H1 (cell line): ENCODE results near the gene HCAR1.

Experiments used
- BACH1 ChIP-seq: IDR thresholded peaks from 2 replicates; pipeline ENCODE4 v1.6.1; 2012; ENCODE audit warnings: low read length, improper control_type of control experiment
- CTCF ChIP-seq, 3 experiments: IDR thresholded peaks; 1 replicate in 2 of 3; 2 replicates in 1 of 3; pipeline versions ENCODE4 v1.5.1 to v1.6.1; 2011; ENCODE audit warnings: low read length in 3 of 3, mild to moderate bottlenecking in 3 of 3, inconsistent platforms in 2 of 3, low read depth in 1 of 3, moderate library complexity in 1 of 3; ENCODE audit not compliant: insufficient read depth in 1 of 3; ENCODE audit errors: control extremely low read depth in 1 of 3
- EP300 ChIP-seq, 2 experiments: IDR thresholded peaks; 1 replicate in 1 of 2; 2 replicates in 1 of 2; pipeline ENCODE4 v1.6.1; 2011 to 2012; ENCODE audit warnings: low read depth in 2 of 2, low read length in 2 of 2, mild to moderate bottlenecking in 2 of 2, borderline replicate concordance in 1 of 2, inconsistent platforms in 1 of 2, moderate library complexity in 1 of 2
- EZH2 ChIP-seq: fragments of 200-600 bp; sonication (generic); IDR thresholded peaks from 2 replicates; pipeline ENCODE4 v1.7.1; 2012; ENCODE audit warnings: low read depth, mild to moderate bottlenecking, moderate library complexity, low read length, inconsistent platforms; ENCODE audit not compliant: severe bottlenecking
- FOSL1 ChIP-seq: IDR thresholded peaks from 2 replicates; pipeline ENCODE4 v1.6.1; 2011; ENCODE audit warnings: mild to moderate bottlenecking, low read depth, low read length, moderate library complexity; ENCODE audit not compliant: insufficient read depth
- GTF2F1 ChIP-seq: IDR thresholded peaks from 2 replicates; pipeline ENCODE4 v1.6.1; 2012; ENCODE audit warnings: low read depth, low read length, improper control_type of control experiment, borderline replicate concordance
- MAX ChIP-seq: IDR thresholded peaks from 2 replicates; pipeline ENCODE4 v1.6.1; 2012; ENCODE audit warnings: inconsistent platforms
- POLR2A ChIP-seq, 2 experiments: IDR thresholded peaks; 1 replicate in 1 of 2; 2 replicates in 1 of 2; pipeline ENCODE4 v1.6.1; 2011; ENCODE audit warnings: low read depth in 2 of 2, low read length in 2 of 2, mild to moderate bottlenecking in 2 of 2; ENCODE audit errors: control extremely low read depth in 1 of 2
- POLR2AphosphoS5 ChIP-seq: IDR thresholded peaks from 2 replicates; pipeline ENCODE4 v1.6.1; 2011; ENCODE audit warnings: low read depth, low read length
- RFX5 ChIP-seq: IDR thresholded peaks from 2 replicates; pipeline ENCODE4 v1.6.1; 2011; ENCODE audit warnings: low read depth, low read length, improper control_type of control experiment, borderline replicate concordance
- RXRA ChIP-seq: IDR thresholded peaks from 2 replicates; pipeline ENCODE4 v1.6.1; 2011; ENCODE audit warnings: low read depth, mild to moderate bottlenecking, low read length, moderate library complexity; ENCODE audit not compliant: insufficient read depth
- TAF1 ChIP-seq: IDR thresholded peaks from 2 replicates; pipeline ENCODE4 v1.6.1; 2011; ENCODE audit warnings: mild to moderate bottlenecking, low read depth, low read length

- TF ChIP-seq BACH1 (no peak), CTCF (IDR thresholded peaks at IDR 0.05; ENCODE audit: control extremely low read depth in 1 of 3, insufficient read depth in 1 of 3, low read depth in 1 of 3, low read length in 3 of 3) (no peak), EP300 (IDR thresholded peaks at IDR 0.05; ENCODE audit: borderline replicate concordance in 1 of 2, low read depth in 2 of 2, low read length in 2 of 2) (no peak), RXRA (no peak), POLR2AphosphoS5 (no peak), RFX5 (no peak), MAX (no peak), FOSL1 (no peak), POLR2A (IDR thresholded peaks at IDR 0.05; ENCODE audit: control extremely low read depth in 1 of 2, low read depth in 2 of 2, low read length in 2 of 2) (no peak), GTF2F1 (no peak), EZH2 (no peak), TAF1 (no peak)
Observed at GRCh38 chr12:122730215-122731014, at the start of gene HCAR1.
